Fibroblast of the aortic adventitia (primary cell): Measurements from ENCODE around the gene TBC1D22A. TPM values are rescaled to one million over a fixed set of nuclear protein-coding genes. Genes with fewer than 3 reads are reported as not detected.

ENCODE experiments used
- DNase-seq: peaks from one replicate; pipeline ENCODE4 v3.0.0-alpha.2; 2010; ENCODE audit warnings: low read depth
- H3K4me3 ChIP-seq: 2 replicates; pipeline ENCODE4 v1.5.1; 2011; ENCODE audit warnings: low read depth, mild to moderate bottlenecking, control low read depth, low read length, moderate library complexity
- CTCF ChIP-seq: IDR thresholded peaks from 2 replicates; pipeline ENCODE4 v1.5.1; 2011; ENCODE audit warnings: mild to moderate bottlenecking, low read length, control low read depth, inconsistent platforms; ENCODE audit not compliant: insufficient read depth
- total RNA-seq: library from RNA; depleted of rRNA; stranded (reverse); fragments of >200 nt; gene quantifications from 2 replicates; pipeline ENCODE4 v1.2.3, GENCODE V29; 2012; ENCODE audit warnings: low replicate concordance

TBC1D22A gene
- total RNA-seq, 1 donor: 13.8 TPM

GRCh38 chr22:46799626-46800025 is 37.2 kb downstream of the TBC1D22A start:
- DNase-seq: no peak
- no peak for TF ChIP-seq CTCF
- no peak overlapping the region for H3K4me3 ChIP-seq

GRCh38 chr22:46800102-46800857 is 37.8 kb downstream of the TBC1D22A start:
- no peak for DNase-seq
- no peak overlapping the region for H3K4me3 ChIP-seq
- no peak for TF ChIP-seq CTCF

GRCh38 chr22:46801331-46801811 is 38.9 kb downstream of the TBC1D22A start:
- no peak overlapping the region for H3K4me3 ChIP-seq
- no peak for DNase-seq
- no peak for TF ChIP-seq CTCF

- TF ChIP-seq CTCF: no peak
- H3K4me3 ChIP-seq: no peak overlapping the region
- DNase-seq: no peak
These were observed 39.6 kb downstream of the TBC1D22A start for GRCh38 chr22:46801826-46802607.

GRCh38 chr22:46802608-46803027 is 40.2 kb downstream of the TBC1D22A start:
- no peak for DNase-seq
- TF ChIP-seq CTCF: no peak

GRCh38 chr22:46803031-46803880 is 40.8 kb downstream of the TBC1D22A start:
- peak; percentile 24 for DNase-seq
- TF ChIP-seq CTCF: peak; percentile 91
- H3K4me3 ChIP-seq: no peak overlapping the region

More at GRCh38 chr22:46802608-46803027, 40.2 kb downstream of the TBC1D22A start:
- H3K4me3 ChIP-seq: no peak overlapping the region
